ENCODE measurements around the gene AHRR. TPM values are rescaled to one million over a fixed set of nuclear protein-coding genes. Genes with fewer than 3 reads are reported as not detected.

The AHRR gene
- total RNA-seq, 1 experiment from 2014 or later = 1.9 TPM

DNA sequence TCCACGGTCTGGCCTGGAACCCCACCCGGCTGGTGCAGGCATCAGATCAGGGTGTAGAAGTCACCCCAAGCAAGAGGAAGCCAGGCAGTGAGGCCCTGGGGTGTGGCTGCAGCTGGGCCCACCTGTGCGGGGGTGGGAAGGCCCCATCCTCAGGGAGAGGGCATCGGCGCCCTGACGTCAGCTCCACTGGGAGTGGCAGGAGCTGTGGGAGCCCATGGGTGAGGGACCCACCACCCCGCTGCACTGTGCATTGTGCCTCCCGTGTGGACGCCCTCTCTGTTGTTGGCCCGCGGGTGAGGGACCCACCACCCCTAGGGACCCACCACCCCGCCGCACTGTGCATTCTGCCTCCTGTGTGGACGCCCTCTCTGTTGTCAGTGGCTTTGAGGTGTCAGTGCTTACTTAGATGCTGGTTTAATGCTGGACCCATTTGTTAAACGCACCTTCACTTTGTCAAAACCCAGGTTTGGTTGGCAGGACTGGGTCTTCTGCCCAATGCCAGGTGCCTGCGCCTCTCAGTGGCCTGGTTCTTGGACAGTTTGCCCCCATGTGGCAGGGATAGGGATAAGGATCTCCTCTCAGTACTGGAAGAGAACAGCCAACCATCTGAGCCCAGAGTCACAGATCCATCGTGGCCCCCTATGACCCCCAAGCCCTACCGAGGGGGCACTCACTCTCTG lies 114.6 kb downstream of the AHRR start:
- no peaks in the 10 kb centered on the region for H3K9me3 ChIP-seq (ENCODE audit: low read length)
- no peak overlapping the region for H3K4me2 ChIP-seq (ENCODE audit: low read length)
- no peaks in the 10 kb centered on the region for H3F3A ChIP-seq (ENCODE audit: low read length, unreplicated experiment)
- intact Hi-C loops (cut with micrococcal nuclease) = no loop called here
- no peak overlapping the region for H3K9ac ChIP-seq (ENCODE audit: low read length)
- TF ChIP-seq EZH2 (IDR thresholded peaks at IDR 0.05; ENCODE audit: low read length, unreplicated experiment) (no peak), CTCF (conservative IDR thresholded peaks at IDR 0.05; ENCODE audit: low read depth, low read length) (peak; percentile 68)
- H3K4me3 ChIP-seq (ENCODE audit: low read length) = no peak overlapping the region
- ChIA-PET POLR2A (ENCODE audit: unreplicated experiment) (no interaction called here), CTCF (no interaction called here)
- ATAC-seq = peak; percentile 87
- no peaks in the 10 kb centered on the region for H4K20me1 ChIP-seq (ENCODE audit: low read length)
- no TSS peak for BruUV-seq (replicated peaks)
- no peaks in the 10 kb centered on the region for H3K4me1 ChIP-seq (ENCODE audit: insufficient read depth, low read length)
- no peak overlapping the region for H2AFZ ChIP-seq (ENCODE audit: low read length)
- H3K9me2 ChIP-seq (replicated peaks; ENCODE audit: low read length) = no peaks in the 10 kb centered on the region
- H3K79me2 ChIP-seq (ENCODE audit: low read length) = no peaks in the 10 kb centered on the region
- peak; percentile 63 for DNase-seq
- H3K27me3 ChIP-seq (ENCODE audit: low read length) = no peaks in the 10 kb centered on the region
- no peaks in the 10 kb centered on the region for H3K36me3 ChIP-seq (ENCODE audit: low read depth, low read length)
- no peak overlapping the region for H3K27ac ChIP-seq (ENCODE audit: low read length)

GRCh38 chr5:436641-436975 lies 115.1 kb downstream of the AHRR start:
- no peak overlapping the region for H3K4me3 ChIP-seq (ENCODE audit: low read length)
- CTCF ChIA-PET = no interaction called here
- no peak for ATAC-seq
- H3K27me3 ChIP-seq (ENCODE audit: low read length) = no peaks in the 10 kb centered on the region
- no peaks in the 10 kb centered on the region for H3K4me1 ChIP-seq (ENCODE audit: insufficient read depth, low read length)
- DNase-seq = no peak
- peaks cover under 1% of the 10 kb centered on the region; the same call in 1 of the 2 replicates for H3K79me2 ChIP-seq (ENCODE audit: low read length)
- H3K4me2 ChIP-seq (ENCODE audit: low read length) = no peak overlapping the region
- H3K9ac ChIP-seq (ENCODE audit: low read length) = no peak overlapping the region
- POLR2A ChIA-PET (ENCODE audit: unreplicated experiment) = no interaction called here
- no peaks in the 10 kb centered on the region for H3K9me3 ChIP-seq (ENCODE audit: low read length)
- TF ChIP-seq EZH2phosphoT487 (IDR thresholded peaks at IDR 0.05; ENCODE audit: borderline replicate concordance, low read length) = no peak
- no peak for TF ChIP-seq EZH2 (IDR thresholded peaks at IDR 0.05; ENCODE audit: low read length, unreplicated experiment)
- TF ChIP-seq CTCF (conservative IDR thresholded peaks at IDR 0.05; ENCODE audit: low read depth, low read length) = no peak; the same call in 1 of the 2 replicates
- BruUV-seq (replicated peaks) = no TSS peak
- H3F3A ChIP-seq (ENCODE audit: low read length, unreplicated experiment) = no peaks in the 10 kb centered on the region
- intact Hi-C loops (cut with micrococcal nuclease) = no loop called here
- no peaks in the 10 kb centered on the region for H4K20me1 ChIP-seq (ENCODE audit: low read length)
- H2AFZ ChIP-seq (ENCODE audit: low read length) = no peak overlapping the region
- no peaks in the 10 kb centered on the region for H3K36me3 ChIP-seq (ENCODE audit: low read depth, low read length)
- no peak overlapping the region for H3K27ac ChIP-seq (ENCODE audit: low read length)
- no peaks in the 10 kb centered on the region for H3K9me2 ChIP-seq (replicated peaks; ENCODE audit: low read length)

DNA sequence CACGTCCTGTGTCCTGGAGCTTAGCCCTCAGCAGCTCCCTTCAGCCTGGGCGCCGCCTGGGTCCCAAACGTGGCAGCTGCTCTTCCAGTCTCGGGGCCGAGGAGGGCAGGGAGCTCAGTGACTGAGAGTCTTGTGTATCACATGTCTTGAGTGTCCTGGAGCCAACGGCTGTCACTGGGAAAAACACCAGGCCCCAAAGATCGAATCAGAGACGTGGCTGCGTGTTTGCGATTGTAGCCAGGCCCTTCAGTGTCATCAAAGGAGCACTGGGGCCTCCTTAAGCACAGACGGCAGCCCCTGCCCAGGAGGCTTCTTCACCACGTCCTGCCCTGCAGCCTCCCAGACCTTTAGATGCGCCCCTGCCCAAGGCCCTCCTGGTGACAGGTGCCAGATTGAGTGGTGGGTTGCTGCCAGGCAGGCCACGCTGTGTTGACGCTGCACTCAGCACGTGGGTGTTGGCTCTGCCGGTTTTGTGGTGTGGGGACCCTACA lies 115.8 kb downstream of the AHRR start:
- Histone ChIP-seq H2AFZ (ENCODE audit: low read length) (no peak overlapping the region), H3K36me3 (ENCODE audit: low read depth, low read length) (no peaks in the 10 kb centered on the region), H3F3A (ENCODE audit: low read length, unreplicated experiment) (no peaks in the 10 kb centered on the region), H3K9me2 (replicated peaks; ENCODE audit: low read length) (no peaks in the 10 kb centered on the region), H3K4me1 (ENCODE audit: insufficient read depth, low read length) (peaks cover 7% of the 10 kb centered on the region), H3K79me2 (ENCODE audit: low read length) (peaks cover 7% of the 10 kb centered on the region), H3K4me2 (ENCODE audit: low read length) (no peak overlapping the region), H3K9ac (ENCODE audit: low read length) (no peak overlapping the region), H4K20me1 (ENCODE audit: low read length) (no peaks in the 10 kb centered on the region), H3K27ac (ENCODE audit: low read length) (no peak overlapping the region), H3K4me3 (ENCODE audit: low read length) (no peak overlapping the region), H3K27me3 (ENCODE audit: low read length) (no peaks in the 10 kb centered on the region), H3K9me3 (ENCODE audit: low read length) (no peaks in the 10 kb centered on the region)
- TF ChIP-seq CTCF (conservative IDR thresholded peaks at IDR 0.05; ENCODE audit: low read depth, low read length) = no peak
- no peak for TF ChIP-seq EZH2 (IDR thresholded peaks at IDR 0.05; ENCODE audit: low read length, unreplicated experiment)
- no peak for TF ChIP-seq EZH2phosphoT487 (IDR thresholded peaks at IDR 0.05; ENCODE audit: borderline replicate concordance, low read length)
- no peak for DNase-seq
- no peak for ATAC-seq
- CTCF ChIA-PET = no interaction called here
- no TSS peak for BruUV-seq (replicated peaks)
- POLR2A ChIA-PET (ENCODE audit: unreplicated experiment) = no interaction called here
- intact Hi-C loops (cut with micrococcal nuclease) = no loop called here
